HCT116 (cell line): ENCODE data around the gene LPAR2.

Experiments used
- ELF1 ChIP-seq: IDR thresholded peaks from 2 replicates; pipeline ENCODE4 v1.6.1; 2012; ENCODE audit warnings: low read depth, borderline replicate concordance
- EZH2phosphoT487 ChIP-seq: fragments of 200-600 bp; IDR thresholded peaks from 2 replicates; pipeline ENCODE4 v1.6.1; 2018; ENCODE audit warnings: antibody characterized with exemption, borderline replicate concordance
- FOSL1 ChIP-seq: IDR thresholded peaks from 2 replicates; pipeline ENCODE4 v1.6.1; 2012; ENCODE audit warnings: low read depth
- JUND ChIP-seq: IDR thresholded peaks from 2 replicates; pipeline ENCODE4 v1.6.1; 2012
- POLR2A ChIP-seq: IDR thresholded peaks from 2 replicates; pipeline ENCODE4 v1.7.0; 2011; ENCODE audit warnings: borderline replicate concordance; ENCODE audit not compliant: insufficient read depth, insufficient read length; ENCODE audit errors: extremely low read depth
- POLR2AphosphoS5 ChIP-seq: IDR thresholded peaks from 2 replicates; pipeline ENCODE4 v1.6.1; 2011; ENCODE audit warnings: mild to moderate bottlenecking, low read depth, low read length, moderate library complexity
- SP1 ChIP-seq: IDR thresholded peaks from 2 replicates; pipeline ENCODE4 v1.6.1; 2012; ENCODE audit warnings: low read depth
- YY1 ChIP-seq: IDR thresholded peaks from 2 replicates; pipeline ENCODE4 v1.6.1; 2011; ENCODE audit warnings: low read length, low read depth, moderate library complexity, mild to moderate bottlenecking; ENCODE audit not compliant: insufficient replicate concordance; ENCODE audit errors: extremely low read depth
- TF ChIP-seq, protein P1 (sequence below): IDR thresholded peaks from 2 replicates; pipeline ENCODE4 v1.6.1; 2011; ENCODE audit warnings: mild to moderate bottlenecking, low read length, moderate library complexity; ENCODE audit not compliant: insufficient replicate concordance; ENCODE audit errors: extremely low read depth
- TF ChIP-seq, protein P2 (sequence below), 3 experiments: fragments of 200-600 bp in 1 of 3; sonication (generic) in 1 of 3; IDR thresholded peaks in 2 of 3; conservative IDR thresholded peaks in 1 of 3; 2 replicates each; pipeline ENCODE4 v1.5.1; 2012 to 2017; ENCODE audit warnings: low read depth in 2 of 3, low read length in 2 of 3, antibody characterized with exemption in 1 of 3, borderline replicate concordance in 1 of 3, control low read depth in 1 of 3, mild to moderate bottlenecking in 1 of 3, mixed read lengths in 1 of 3, mixed run types in 1 of 3, moderate library complexity in 1 of 3; ENCODE audit not compliant: insufficient read depth in 1 of 3
- TF ChIP-seq, protein P3 (sequence below): IDR thresholded peaks from 2 replicates; pipeline ENCODE4 v1.6.1; 2012; ENCODE audit warnings: low read depth
- TF ChIP-seq, protein P4 (sequence below): IDR thresholded peaks from 2 replicates; pipeline ENCODE4 v1.6.1; 2012

DNA sequence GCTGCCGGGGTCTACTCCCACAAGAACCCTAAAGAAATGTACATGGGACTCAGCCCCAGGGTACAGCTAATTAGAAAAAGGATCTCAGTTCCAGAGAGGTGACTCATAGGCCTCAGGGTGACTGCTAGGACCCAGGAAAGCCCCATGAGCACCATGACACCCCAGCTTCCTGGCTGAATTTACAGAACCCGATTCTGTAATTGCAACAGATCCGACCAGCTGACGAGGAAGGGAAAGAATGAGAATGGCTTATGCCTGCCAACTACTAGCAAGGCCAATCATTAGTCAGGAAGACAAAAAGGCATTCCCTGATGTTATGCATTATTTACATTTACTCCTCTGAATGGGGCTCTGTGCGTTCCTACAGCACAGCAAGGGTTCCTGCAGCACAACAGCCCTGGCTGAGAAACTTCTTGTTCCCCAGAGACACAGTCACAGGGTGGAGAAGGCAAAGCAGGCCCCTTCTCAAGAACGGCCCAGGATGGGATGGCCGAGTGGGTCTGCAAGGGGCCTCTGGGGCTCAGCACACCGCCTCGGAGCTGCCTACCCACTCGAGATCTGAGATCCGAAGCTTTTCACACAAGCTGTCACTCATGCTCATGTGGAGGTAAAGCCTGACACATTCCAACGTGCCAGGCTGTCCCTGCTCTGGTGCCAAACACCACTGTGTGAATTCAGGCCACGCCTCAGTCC is 36.7 kb downstream of the LPAR2 start:
- TF ChIP-seq POLR2AphosphoS5 (no peak), POLR2A (no peak), SP1 (no peak), EZH2phosphoT487 (no peak), YY1 (no peak), FOSL1 (peak; percentile 37; the same call in 1 of the 2 replicates), ELF1 (no peak), JUND (no peak)
- TF ChIP-seq, protein P1, sequence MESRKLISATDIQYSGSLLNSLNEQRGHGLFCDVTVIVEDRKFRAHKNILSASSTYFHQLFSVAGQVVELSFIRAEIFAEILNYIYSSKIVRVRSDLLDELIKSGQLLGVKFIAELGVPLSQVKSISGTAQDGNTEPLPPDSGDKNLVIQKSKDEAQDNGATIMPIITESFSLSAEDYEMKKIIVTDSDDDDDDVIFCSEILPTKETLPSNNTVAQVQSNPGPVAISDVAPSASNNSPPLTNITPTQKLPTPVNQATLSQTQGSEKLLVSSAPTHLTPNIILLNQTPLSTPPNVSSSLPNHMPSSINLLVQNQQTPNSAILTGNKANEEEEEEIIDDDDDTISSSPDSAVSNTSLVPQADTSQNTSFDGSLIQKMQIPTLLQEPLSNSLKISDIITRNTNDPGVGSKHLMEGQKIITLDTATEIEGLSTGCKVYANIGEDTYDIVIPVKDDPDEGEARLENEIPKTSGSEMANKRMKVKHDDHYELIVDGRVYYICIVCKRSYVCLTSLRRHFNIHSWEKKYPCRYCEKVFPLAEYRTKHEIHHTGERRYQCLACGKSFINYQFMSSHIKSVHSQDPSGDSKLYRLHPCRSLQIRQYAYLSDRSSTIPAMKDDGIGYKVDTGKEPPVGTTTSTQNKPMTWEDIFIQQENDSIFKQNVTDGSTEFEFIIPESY, result no peak
- TF ChIP-seq, protein P2, sequence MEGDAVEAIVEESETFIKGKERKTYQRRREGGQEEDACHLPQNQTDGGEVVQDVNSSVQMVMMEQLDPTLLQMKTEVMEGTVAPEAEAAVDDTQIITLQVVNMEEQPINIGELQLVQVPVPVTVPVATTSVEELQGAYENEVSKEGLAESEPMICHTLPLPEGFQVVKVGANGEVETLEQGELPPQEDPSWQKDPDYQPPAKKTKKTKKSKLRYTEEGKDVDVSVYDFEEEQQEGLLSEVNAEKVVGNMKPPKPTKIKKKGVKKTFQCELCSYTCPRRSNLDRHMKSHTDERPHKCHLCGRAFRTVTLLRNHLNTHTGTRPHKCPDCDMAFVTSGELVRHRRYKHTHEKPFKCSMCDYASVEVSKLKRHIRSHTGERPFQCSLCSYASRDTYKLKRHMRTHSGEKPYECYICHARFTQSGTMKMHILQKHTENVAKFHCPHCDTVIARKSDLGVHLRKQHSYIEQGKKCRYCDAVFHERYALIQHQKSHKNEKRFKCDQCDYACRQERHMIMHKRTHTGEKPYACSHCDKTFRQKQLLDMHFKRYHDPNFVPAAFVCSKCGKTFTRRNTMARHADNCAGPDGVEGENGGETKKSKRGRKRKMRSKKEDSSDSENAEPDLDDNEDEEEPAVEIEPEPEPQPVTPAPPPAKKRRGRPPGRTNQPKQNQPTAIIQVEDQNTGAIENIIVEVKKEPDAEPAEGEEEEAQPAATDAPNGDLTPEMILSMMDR (IDR thresholded peaks at IDR 0.05 in 2 of 3, conservative IDR thresholded peaks at IDR 0.05 in 1 of 3; ENCODE audit: borderline replicate concordance in 1 of 3, insufficient read depth in 1 of 3, low read depth in 2 of 3, low read length in 2 of 3), result no peak
- TF ChIP-seq, protein P3, sequence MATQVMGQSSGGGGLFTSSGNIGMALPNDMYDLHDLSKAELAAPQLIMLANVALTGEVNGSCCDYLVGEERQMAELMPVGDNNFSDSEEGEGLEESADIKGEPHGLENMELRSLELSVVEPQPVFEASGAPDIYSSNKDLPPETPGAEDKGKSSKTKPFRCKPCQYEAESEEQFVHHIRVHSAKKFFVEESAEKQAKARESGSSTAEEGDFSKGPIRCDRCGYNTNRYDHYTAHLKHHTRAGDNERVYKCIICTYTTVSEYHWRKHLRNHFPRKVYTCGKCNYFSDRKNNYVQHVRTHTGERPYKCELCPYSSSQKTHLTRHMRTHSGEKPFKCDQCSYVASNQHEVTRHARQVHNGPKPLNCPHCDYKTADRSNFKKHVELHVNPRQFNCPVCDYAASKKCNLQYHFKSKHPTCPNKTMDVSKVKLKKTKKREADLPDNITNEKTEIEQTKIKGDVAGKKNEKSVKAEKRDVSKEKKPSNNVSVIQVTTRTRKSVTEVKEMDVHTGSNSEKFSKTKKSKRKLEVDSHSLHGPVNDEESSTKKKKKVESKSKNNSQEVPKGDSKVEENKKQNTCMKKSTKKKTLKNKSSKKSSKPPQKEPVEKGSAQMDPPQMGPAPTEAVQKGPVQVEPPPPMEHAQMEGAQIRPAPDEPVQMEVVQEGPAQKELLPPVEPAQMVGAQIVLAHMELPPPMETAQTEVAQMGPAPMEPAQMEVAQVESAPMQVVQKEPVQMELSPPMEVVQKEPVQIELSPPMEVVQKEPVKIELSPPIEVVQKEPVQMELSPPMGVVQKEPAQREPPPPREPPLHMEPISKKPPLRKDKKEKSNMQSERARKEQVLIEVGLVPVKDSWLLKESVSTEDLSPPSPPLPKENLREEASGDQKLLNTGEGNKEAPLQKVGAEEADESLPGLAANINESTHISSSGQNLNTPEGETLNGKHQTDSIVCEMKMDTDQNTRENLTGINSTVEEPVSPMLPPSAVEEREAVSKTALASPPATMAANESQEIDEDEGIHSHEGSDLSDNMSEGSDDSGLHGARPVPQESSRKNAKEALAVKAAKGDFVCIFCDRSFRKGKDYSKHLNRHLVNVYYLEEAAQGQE, result no peak
- TF ChIP-seq, protein P4, sequence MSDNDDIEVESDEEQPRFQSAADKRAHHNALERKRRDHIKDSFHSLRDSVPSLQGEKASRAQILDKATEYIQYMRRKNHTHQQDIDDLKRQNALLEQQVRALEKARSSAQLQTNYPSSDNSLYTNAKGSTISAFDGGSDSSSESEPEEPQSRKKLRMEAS, result no peak
